NCI-H2029 (cell line): ENCODE data around the gene LYZ.

Experiments used
- DNase-seq: peaks from one replicate; lab custom pipeline; 2025; lab: John Stamatoyannopoulos, UW

Gene LYZ

GRCh38 chr12:69338936-69339335, 9.2 kb upstream of the LYZ start:
- DNase-seq: no peak

GRCh38 chr12:69339999-69340398, 8.2 kb upstream of the LYZ start:
- no peak for DNase-seq

- DNase-seq: no peak
Measured at GRCh38 chr12:69341328-69341727, 6.9 kb upstream of the LYZ start.

- DNase-seq: no peak
Measured at GRCh38 chr12:69342421-69342820, 5.8 kb upstream of the LYZ start.

GRCh38 chr12:69343357-69343756, 4.8 kb upstream of the LYZ start:
- no peak for DNase-seq

GRCh38 chr12:69343885-69344612, 4.1 kb upstream of the LYZ start:
- DNase-seq: no peak

- no peak for DNase-seq
Measured at GRCh38 chr12:69345077-69345476, 3.1 kb upstream of the LYZ start.

GRCh38 chr12:69345742-69346141, 2.4 kb upstream of the LYZ start:
- no peak for DNase-seq

- no peak for DNase-seq
Measured at GRCh38 chr12:69350002-69350626, 1.9 kb downstream of the LYZ start.

GRCh38 chr12:69350777-69351176, 2.6 kb downstream of the LYZ start:
- DNase-seq: no peak

GRCh38 chr12:69351462-69352236, 3.5 kb downstream of the LYZ start:
- DNase-seq: no peak

- DNase-seq: no peak
Measured at GRCh38 chr12:69352904-69353303, 4.7 kb downstream of the LYZ start.

GRCh38 chr12:69354172-69354555, 6.0 kb downstream of the LYZ start:
- no peak for DNase-seq

GRCh38 chr12:69354556-69355187, 6.5 kb downstream of the LYZ start:
- DNase-seq: no peak

GRCh38 chr12:69355363-69356028, 7.3 kb downstream of the LYZ start:
- no peak for DNase-seq

GRCh38 chr12:69359531-69360347, 11.6 kb downstream of the LYZ start, which contains the start of gene YEATS4:
Gene YEATS4 (plus strand): TSS chr12:69359743. CDS start chr12:69359973, 230 bp downstream.
- DNase-seq: peak; percentile 98

- DNase-seq: no peak
Measured at GRCh38 chr12:69360348-69360672, 12.1 kb downstream of the LYZ start.

- DNase-seq: no peak
Measured at GRCh38 chr12:69366796-69367195, 18.6 kb downstream of the LYZ start.

GRCh38 chr12:69368171-69368570, 20.0 kb downstream of the LYZ start:
- DNase-seq: no peak

GRCh38 chr12:69383074-69383473, 34.9 kb downstream of the LYZ start:
- DNase-seq: no peak

- no peak for DNase-seq
Measured at GRCh38 chr12:69385038-69385437, 36.9 kb downstream of the LYZ start.
